NOMO-1 treated with DMSO at 0.1 percent for 48 hours (cell line): Measurements from ENCODE around the gene OSBPL9.
"Not testable (repeated sequence)": the region's sequence is repeated elsewhere in the genome, so short reads cannot be mapped to it uniquely, and the experiment has no call there.

ENCODE experiments used
- DNase-seq: peaks from one replicate; lab custom pipeline; 2025; ENCODE audit not compliant: unreplicated experiment; lab: John Stamatoyannopoulos, UW

OSBPL9 gene

DNA sequence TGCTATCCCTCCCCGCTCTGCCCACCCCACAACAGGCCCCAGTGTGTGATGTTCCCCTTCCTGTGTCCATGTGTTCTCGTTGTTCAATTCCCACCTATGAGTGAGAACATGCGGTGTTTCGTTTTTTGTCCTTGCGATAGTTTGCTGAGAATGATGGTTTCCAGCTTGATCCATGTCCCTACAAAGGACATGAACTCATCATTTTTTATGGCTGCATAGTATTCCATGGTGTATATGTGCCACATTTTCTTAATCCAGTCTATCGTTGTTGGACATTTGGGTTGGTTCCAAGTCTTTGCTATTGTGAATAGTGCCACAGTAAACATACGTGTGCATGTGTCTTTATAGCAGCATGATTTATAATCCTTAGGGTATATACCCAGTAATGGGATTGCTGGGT is 84.9 kb downstream of the OSBPL9 start:
- DNase-seq = not testable (repeated sequence)

DNA sequence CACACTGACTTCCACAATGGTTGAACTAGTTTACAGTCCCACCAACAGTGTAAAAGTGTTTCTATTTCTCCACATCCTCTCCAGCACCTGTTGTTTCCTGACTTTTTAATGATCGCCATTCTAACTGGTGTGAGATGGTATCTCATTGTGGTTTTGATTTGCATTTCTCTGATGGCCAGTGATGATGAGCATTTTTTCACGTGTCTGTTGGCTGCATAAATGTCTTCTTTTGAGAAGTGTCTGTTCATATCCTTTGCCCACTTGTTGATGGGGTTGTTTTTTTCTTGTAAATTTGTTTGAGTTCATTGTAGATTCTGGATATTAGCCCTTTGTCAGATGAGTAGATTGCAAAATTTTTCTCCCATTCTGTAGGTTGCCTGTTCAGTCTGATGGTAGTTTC is 85.3 kb downstream of the OSBPL9 start:
- not testable (repeated sequence) for DNase-seq

DNA sequence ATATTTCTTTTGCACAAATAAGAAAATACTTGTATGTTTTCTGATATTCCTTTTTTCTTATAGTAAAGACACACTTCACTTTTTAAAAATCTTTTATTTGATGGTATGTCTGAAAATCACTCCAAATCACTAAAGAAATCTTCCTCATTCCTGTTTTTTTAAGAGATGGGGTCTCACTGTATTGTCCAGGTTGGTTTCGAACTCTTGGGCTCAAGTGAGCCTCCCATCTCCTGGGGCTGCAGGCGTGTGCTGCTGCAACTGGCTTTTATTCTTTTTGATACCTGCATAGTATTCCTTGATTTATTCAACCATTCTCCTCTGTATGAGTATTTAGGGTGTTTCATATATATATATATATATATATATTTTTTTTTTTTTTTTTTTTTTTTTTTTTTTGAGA is 88.1 kb downstream of the OSBPL9 start:
- no peak for DNase-seq

DNA sequence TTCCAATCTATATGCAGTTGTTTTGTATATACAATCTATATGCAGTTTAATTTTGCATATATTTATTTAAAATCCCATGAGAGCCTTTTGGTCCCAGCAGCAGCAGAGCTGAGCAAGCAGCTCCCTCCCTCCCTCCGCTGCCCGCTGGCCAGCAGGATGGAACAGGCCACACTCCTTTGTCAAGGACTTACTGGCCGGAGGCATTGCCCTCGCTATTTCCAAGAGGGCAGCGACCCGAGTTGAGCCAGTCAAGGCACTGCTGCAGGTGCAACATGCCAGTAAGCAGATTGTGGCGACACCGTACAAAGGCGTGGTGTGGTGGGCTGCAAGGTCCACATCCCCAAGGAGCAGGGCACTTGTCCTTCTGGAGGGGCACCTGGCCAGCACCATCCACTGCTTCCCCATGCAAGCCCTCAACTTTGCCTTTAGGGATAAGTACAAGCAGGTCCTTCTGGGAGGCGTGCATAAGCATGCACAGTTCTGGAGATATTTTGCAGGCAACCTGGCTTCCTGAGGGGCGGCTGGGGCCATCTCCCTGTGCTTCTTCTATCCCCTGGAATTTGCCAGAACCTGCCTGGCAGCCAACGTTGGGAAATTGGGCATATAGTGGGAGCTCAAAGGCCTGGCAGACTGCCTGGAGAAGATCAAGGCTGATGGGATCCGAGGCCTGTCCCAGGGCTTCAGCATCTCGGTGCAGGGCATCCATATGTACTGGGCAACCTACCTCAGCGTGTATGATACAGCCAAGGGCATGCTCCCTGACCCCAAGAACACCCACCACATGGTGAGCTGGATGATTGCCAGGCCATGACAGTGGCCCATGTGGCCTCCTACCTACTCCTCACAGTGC is 92.2 kb downstream of the OSBPL9 start:
- DNase-seq = no peak

DNA sequence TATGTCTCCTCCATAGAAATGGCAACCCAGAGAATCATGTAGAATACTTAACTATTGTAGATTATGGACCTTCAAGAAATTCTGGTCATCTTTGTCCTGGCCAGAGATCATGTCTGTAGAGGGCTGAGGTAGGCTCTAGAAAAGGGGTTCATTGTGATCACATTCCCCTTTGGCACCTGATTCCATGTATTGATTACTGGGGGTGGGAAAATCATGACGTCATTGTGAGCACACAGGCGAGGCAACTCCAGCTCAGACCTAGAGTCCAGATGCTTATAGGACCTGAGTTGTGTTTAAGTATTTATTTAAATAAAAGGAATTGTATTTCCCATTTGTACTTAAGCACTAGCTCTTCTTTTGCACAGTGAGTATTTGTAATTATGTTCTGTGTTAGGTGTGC is 93.1 kb downstream of the OSBPL9 start:
- no peak for DNase-seq

DNA sequence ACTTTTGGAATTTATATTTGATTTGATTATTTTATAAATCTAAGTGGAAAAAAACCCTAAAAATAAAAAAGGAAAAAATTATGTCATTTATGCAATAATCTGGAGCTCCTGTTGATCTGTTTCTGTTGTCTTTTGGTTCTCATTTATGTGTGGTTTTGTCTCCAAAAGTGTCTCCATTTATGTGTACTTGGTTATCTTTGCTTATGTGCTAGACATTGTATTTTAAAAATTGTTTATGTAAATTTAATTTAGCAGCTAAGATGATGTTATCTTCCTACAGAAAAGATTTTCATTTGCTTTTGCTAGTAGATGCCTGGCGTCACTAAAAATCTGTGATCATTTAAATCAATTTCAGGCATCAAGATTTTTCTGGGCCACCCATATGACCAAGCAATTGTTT is 95.7 kb downstream of the OSBPL9 start:
- no peak for DNase-seq

DNA sequence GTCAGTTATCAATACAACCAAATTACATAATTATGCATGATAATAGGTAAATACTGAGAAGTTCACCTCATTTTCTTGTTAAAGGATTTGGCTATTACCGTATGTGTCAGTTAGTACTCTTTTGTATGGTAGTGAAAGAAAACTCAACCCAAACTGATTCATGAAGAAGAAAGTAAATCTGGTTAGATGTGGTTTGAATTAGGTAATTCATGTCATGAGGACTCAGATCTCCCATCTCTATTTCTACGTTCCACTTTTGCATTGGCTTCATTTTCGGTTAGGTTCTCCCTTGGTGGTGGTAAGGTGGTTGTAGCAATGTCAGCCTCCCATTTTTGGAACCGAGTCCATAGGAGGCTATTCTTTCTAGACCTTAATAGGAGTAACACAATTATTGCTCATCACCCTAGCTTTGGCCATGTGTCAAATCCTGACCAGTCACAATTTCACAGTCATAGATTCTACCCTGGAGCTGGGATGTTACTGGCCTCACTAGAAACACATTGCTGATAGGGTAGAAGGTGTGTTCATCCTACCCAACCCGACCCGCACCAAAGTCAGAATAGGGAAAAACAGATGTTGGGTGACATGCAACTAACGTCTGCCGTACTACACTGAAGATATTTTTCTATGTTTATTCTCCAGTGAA is 97.6 kb downstream of the OSBPL9 start:
- no peak for DNase-seq

DNA sequence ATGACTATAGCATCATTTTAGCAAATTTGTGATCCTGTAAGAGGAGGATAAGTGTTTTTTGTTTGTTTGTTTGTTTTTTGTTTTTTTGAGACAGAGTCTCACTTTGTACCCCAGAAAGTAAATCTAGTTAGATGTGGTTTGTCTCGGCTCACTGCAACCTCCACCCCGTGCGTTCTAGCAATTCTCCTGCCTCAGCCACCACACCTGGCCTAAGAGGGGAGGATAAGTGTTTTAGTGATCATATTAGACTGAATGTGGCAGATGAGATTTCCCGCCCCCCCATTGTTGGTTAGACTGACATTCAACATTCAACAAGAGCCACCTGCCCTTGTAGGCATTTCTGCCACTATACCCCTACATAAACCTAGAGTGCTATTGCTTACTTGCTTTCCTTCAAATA is 98.5 kb downstream of the OSBPL9 start:
- no peak for DNase-seq

DNA sequence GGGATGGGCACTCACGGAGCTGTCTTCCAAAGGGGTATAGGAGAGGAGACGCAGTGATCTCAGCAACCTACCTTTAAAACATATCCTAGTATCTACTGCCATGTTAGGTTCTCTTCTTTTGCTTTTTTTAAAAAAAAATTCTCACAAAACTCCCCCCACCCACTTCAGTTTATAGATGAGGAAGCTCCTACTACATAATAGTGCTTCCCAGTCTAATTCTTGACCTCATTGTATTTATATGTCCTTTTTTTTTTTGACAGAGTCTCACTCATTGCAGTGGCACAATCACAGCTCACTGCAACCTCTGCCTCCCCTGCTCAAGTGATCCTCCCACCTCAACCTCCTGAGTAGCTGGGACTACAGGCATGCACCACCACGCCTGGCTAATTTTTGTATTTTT is 99.9 kb downstream of the OSBPL9 start:
- DNase-seq = no peak

DNA sequence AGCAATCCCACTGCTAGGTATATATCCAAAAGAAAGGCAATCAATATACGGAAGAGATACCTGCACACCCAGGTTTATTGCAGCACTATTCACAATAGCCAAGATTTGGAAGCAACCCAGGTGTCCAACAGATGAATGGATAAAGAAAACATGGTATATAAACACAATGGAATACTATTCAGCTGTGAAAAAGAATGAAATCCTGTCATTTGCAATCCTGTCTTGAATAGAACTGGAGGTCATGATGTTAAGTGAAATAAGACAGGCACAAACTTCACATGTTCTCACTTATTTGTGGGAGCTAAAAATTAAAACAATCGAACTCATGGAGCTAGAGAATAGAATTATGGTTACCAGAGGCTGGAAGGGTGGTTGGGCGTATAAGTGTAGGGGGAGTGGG is 101.0 kb downstream of the OSBPL9 start:
- DNase-seq = no peak

DNA sequence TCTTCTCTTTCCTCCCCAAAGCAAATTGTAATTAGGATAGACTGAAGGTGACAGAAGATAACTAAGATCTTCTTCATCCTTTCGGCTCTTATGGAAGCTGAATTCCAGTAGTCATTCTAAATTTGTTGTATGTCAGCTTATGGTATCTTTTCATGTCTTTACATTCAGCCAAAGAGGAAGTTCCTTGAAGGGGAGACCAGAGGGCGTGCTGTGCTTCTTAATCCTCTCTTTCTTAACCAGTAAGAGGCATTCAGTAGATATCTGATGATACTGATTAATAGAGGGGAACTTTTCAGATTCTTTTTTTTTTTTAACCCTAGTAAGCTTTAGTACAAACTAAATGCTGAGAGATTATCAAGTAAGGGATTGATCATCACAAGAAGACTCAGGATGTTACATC is 102.3 kb downstream of the OSBPL9 start:
- peak; percentile 33 for DNase-seq

DNA sequence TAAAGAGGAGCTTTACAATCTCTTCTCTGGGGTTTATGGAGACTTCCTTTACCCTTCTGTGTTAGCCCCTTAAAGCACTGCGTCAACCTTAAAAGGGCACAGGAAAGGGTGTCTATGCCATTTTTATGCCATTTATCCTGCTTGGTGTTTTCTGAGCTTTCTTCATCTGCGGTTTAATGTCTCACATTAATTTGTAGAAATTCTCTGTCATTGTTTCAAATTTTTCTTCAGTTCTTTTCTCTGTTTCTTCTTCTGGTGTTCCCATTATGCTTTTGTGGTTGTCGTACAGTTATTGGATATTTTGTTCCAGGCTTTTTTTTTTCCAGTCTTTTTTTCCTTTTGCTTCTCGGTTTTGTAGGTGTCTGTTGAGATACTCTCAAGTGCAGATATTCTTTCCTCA is 107.9 kb downstream of the OSBPL9 start:
- no peak for DNase-seq

DNA sequence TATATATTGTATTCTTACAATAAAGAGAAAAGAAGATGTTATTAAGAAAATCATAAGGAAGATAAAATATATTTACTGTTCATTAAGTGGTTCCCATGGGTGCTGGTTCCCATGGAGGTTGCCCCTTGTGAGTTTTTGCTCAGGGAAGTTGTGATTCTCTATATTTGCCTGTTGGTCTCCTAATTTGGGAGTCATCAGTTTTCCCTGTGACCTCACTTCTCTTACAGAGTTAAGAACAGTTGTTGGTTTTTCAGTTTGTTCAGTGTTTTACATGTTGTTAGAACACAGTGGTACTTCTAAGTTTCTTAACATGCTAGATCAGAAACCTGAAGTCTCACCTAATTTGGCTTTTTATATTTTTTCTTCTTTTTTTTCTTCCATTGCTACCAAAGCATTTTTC is 109.2 kb downstream of the OSBPL9 start:
- no peak for DNase-seq

DNA sequence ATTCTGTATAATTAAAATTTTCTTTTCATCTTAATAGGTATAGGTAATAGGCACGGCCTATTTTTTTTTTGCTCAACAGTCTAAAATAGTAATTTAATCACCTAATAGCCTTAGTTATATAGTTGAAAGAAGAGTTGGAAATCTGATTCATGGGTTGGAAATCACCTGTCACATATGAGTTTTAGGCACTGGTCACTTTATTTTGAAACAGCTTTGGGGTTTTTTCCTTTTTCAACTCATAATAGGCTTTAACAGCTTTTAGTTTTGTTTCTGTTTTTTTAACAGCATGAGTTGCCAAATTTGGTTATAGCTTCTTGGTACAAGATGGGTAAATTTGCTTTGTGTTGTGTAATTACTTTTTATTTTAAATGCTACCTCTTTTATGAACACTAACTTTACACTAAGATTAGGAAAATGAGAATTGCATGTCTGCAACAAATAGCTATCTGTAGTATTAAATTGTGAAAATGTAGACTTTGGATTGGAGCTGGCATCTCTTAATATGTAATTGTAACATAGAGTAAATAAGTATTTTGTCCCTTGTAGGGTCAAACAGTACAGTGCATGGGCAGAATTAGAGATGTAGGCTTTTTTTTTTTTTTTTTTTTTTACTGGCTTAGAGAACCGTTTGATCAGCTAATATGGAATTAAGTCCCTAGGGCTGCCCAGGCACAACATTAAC is 109.8 kb downstream of the OSBPL9 start:
- peak; percentile 62 for DNase-seq

DNA sequence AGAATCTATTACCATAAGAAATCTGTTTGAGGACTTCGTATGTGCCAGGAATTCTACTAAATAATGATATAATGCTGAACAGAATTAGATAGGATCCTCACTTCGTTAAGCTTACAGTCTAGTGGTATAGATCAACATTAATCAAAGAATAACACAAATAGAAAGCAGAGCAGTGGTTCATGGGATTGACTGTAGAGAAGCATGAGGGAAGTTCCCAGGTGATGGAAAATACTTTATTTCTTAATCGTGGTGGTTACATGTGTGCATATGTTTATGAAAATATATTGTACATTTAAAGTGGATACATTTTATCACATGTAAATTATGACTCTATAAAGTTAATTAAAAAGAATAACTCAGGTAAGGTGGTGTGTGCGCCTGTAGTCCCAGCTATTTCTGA is 110.5 kb downstream of the OSBPL9 start:
- no peak for DNase-seq

DNA sequence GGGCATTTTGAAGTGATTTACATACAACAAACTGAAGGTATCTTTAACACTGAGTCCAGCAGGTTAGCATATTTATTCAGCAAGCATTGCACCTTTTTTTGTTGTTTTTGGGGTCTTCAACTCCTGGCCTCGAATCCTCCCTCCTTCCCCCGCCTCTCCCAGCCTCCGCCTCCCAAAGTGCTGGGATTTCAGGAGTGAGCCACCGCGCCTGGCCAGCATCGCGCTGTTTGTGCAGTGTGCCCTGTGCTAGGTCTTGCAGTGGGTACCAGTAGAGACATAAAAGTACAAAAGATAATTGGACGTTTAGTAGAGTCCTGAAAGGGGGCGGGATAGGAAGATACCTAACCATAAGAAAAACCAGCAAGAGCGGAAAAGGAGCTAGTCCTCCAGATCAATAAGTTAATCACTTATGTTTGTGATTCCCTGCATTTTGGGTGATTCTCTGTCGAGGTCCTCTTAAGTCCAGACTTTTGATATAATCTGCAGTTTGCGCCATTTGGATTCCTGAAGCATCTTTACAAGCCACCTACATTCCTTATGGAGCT is 111.8 kb downstream of the OSBPL9 start:
- no peak for DNase-seq

DNA sequence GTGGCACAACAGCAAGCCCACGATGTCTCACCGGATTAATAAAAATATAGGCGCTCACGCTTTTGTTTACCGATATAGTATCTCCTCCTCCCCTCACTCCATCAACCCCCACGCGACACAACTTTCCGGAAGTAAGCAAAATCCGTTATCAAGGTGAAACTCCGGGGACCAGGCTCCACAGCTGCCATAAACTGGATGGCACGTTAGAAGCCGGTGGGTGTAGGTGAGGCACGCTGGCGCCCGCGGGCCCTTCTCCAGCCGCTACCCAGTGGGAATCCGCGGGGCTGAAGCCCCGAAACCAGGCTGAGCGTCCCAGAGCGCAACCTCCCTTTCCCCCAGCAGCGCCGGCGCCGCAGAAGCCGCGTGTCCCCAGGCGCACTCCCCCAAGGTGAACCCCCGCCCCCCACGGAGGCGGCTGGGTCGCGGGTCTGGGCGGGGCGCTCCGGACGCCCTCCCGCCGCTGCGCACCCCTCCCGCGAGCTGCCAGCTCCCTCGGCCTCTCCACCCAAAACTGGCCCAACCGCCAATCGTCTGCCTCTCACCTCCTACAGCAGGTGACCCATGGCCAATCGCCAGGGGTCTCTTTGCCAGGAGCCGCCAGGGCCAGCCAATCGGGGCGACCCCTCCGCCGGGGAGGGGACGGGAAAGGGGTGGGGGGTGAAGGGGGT is 112.4 kb downstream of the OSBPL9 start:
- DNase-seq = peak; percentile 93

DNA sequence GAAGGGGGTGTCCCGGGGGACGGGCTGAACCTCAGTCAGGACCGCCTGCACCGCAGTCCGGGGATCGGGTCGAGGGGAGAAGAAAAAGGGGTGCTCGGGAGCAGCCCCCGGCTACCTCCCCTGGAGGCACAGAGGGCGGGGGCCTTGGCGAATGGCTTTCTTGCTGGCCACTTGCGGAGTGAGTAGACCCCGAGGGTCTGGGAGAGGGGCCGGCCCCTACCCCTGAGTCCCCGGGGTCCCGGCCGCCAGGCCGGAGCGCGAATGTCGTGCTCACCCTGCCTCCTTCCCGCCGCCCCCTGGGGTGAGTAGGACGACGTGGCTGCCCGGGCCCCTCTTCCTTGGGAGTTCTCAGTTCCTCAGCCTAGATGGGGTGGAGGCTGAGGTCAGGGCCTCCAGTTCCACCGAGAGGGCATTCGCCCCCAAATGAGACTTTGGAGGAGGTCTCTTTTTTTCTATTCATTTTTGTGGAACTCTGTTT is 113.0 kb downstream of the OSBPL9 start:
- DNase-seq = peak; percentile 31

DNA sequence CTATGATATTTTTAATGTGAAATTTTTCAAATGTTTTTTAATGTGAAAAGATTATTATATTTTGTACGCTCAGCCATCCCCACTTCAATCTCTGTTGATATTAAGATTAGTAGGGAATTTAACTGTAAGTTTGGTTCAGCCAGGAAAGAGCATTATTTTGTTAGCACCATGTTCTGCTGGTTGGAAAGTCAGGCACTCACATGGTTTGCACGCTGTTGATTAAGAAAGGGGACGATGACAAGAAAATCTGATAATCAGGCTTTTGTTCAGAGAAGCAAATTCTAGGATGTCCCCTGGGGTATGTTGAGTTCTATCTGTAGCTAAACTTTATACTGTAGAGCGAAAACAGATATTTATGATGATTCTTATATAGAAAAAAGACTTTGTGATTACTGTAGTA is 115.1 kb downstream of the OSBPL9 start:
- no peak for DNase-seq

DNA sequence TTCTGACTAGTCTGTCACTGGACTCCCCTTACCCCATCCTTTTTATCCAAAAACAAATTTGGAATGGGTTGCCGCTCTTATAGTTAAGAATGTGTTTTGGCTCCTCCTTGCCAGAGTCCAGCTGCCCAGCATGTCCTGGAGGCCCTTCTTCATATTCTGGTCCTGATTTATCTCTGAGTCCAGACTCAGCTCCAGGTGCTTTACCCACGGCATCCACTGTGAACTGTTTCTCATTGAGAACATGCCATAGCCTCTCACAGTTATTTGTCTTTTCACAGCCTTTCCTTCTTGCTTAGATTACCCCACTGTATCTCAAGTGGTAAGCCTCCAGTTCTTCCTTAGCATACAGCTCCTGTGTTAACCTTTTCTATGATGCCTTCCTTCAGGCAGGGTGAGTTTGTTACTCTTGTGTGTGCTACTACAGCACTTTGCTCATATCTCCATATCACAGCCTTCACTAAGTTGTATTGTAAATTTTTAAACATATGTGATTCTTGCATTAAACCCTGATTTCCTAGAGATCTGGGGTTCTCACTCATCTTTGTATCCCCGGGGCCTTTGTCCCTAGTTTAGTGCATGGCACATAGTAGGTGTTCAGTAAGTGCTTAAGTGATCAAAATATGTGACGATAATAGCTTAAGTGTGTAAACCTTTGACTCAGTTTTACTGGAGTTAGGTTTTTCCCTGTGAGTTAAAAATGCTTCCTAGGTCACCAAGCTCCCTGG is 116.0 kb downstream of the OSBPL9 start:
- DNase-seq = no peak

DNA sequence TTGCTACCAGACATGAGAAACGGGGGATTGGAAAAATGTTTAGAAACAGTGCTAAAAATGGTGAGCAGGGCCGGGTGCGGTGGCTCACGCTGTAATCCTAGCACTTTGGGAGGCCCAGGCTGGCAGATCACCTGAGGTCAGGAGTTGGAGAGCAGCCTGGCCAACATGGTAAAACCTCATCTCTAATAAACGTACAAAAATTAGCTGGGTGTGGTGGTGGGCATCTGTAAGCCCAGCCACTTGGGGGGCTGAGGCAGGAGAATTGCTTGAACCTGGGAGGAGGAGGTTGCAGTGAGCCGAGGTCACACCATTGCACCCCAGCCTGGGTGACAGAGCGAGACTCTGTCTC is 116.5 kb downstream of the OSBPL9 start:
- DNase-seq = not testable (repeated sequence)
